Endodermal cell (in vitro differentiated cells): ENCODE data around the gene ADIPOR2. TPM values are rescaled to one million over a fixed set of nuclear protein-coding genes. Genes with fewer than 3 reads are reported as not detected.

ENCODE experiments used
- DNase-seq: peaks from one replicate; pipeline ENCODE4 v3.0.0-alpha.2; 2017
- H3K27ac ChIP-seq: 2 replicates; pipeline ENCODE4 v1.5.1; 2013; ENCODE audit warnings: mild to moderate bottlenecking, low read depth, low read length, moderate library complexity
- H3K27me3 ChIP-seq: 2 replicates; pipeline ENCODE4 v1.6.1; 2013; ENCODE audit warnings: mild to moderate bottlenecking, low read length, moderate library complexity; ENCODE audit not compliant: insufficient read depth, control insufficient read depth, poor library complexity, severe bottlenecking
- H3K36me3 ChIP-seq: 2 replicates; pipeline ENCODE4 v1.7.0; 2013; ENCODE audit warnings: mild to moderate bottlenecking, low read length, moderate library complexity; ENCODE audit not compliant: control insufficient read depth, insufficient read depth
- H3K4me1 ChIP-seq: one replicate; pipeline ENCODE4 v1.7.0; 2013; ENCODE audit warnings: low read length; ENCODE audit not compliant: control insufficient read depth, insufficient read depth
- H3K4me3 ChIP-seq: 2 replicates; pipeline ENCODE4 v1.5.1; 2013; ENCODE audit warnings: mild to moderate bottlenecking, low read length, moderate library complexity
- H3K9ac ChIP-seq: 2 replicates; pipeline ENCODE4 v1.6.1; 2013; ENCODE audit warnings: mild to moderate bottlenecking, low read length, moderate library complexity; ENCODE audit not compliant: poor library complexity, severe bottlenecking; ENCODE audit errors: extremely low read depth
- H3K9me3 ChIP-seq: 2 replicates; pipeline ENCODE4 v1.6.1; 2013; ENCODE audit warnings: mild to moderate bottlenecking, low read length, moderate library complexity; ENCODE audit not compliant: control insufficient read depth
- H3K27ac Mint-ChIP-seq: 2 replicates; pipeline ENCODE4 v1.8.0; 2020; ENCODE audit warnings: mixed read lengths
- H3K27me3 Mint-ChIP-seq: 2 replicates; pipeline ENCODE4 v1.8.0; 2021; ENCODE audit warnings: mild to moderate bottlenecking, mixed read lengths; ENCODE audit not compliant: insufficient read depth
- H3K36me3 Mint-ChIP-seq: 2 replicates; pipeline ENCODE4 v1.8.0; 2020; ENCODE audit warnings: low read depth, mixed read lengths
- H3K4me1 Mint-ChIP-seq: 2 replicates; pipeline ENCODE4 v1.8.0; 2020; ENCODE audit warnings: mixed read lengths
- H3K4me3 Mint-ChIP-seq: 2 replicates; pipeline ENCODE4 v1.8.0; 2020; ENCODE audit warnings: mild to moderate bottlenecking, moderate library complexity, mixed read lengths
- H3K9me3 Mint-ChIP-seq: 2 replicates; pipeline ENCODE4 v1.8.0; 2020; ENCODE audit warnings: mild to moderate bottlenecking, mixed read lengths
- CTCF ChIP-seq: fragments of 200-600 bp; sonication (generic); conservative IDR thresholded peaks from 2 replicates; pipeline ENCODE4 v1.5.0; 2021; ENCODE audit warnings: antibody characterized with exemption, mild to moderate bottlenecking
- WGBS, 2 experiments: methylation state at CpG; one replicate each; pipeline versions ENCODE4 v1.1.5 to v1.1.7; 2013; ENCODE audit warnings: missing lambda C conversion rate in 2 of 2, mixed read lengths in 1 of 2; ENCODE audit not compliant: insufficient coverage in 1 of 2, insufficient read length in 1 of 2; 5-methylcytosine and 5-hydroxymethylcytosine counted together
- total RNA-seq, 2 donors: library from RNA; stranded (reverse); fragmentation: NEBNext Ultra II Directional in 1 of 2; extraction: Animal tissue kit (Norgen Biotek cat#: 25700) in 1 of 2; gene quantifications; 2 replicates in 1 of 2; 3 replicates in 1 of 2; pipeline ENCODE4 v1.2.1, GENCODE V29; 2021

The ADIPOR2 gene
- total RNA-seq, 2 donors from 2014 or later: 53.7 to 124 TPM

- no peaks in the 10 kb centered on the region for H3K4me1 ChIP-seq
- no peaks in the 10 kb centered on the region for H3K27me3 Mint-ChIP-seq
- no peak for TF ChIP-seq CTCF
- peaks cover 35% of the 10 kb centered on the region for H3K36me3 ChIP-seq
- peaks cover 19% of the 10 kb centered on the region for H3K4me1 Mint-ChIP-seq
- H3K27ac Mint-ChIP-seq: no peak overlapping the region
- no peak overlapping the region for H3K27ac ChIP-seq
- H3K27me3 ChIP-seq: no peaks in the 10 kb centered on the region
- H3K4me3 ChIP-seq: no peak overlapping the region
- H3K9me3 ChIP-seq: peaks cover 28% of the 10 kb centered on the region
- H3K9me3 Mint-ChIP-seq: peaks cover 22% of the 10 kb centered on the region
- H3K4me3 Mint-ChIP-seq: no peak overlapping the region
- H3K9ac ChIP-seq: no peak overlapping the region
- no peak for DNase-seq
- peaks cover 51% of the 10 kb centered on the region for H3K36me3 Mint-ChIP-seq
- WGBS, 2 experiments: 96 to 100% methylated on average over 3 to 6 of the region's 6 CpGs
Measured at GRCh38 chr12:1723721-1724120, 32.9 kb downstream of the ADIPOR2 start.

GRCh38 chr12:1724250-1724649 lies 33.4 kb downstream of the ADIPOR2 start:
- H3K27ac Mint-ChIP-seq: no peak overlapping the region
- no peak for DNase-seq
- peaks cover 50% of the 10 kb centered on the region for H3K36me3 Mint-ChIP-seq
- H3K9me3 Mint-ChIP-seq: peaks cover 17% of the 10 kb centered on the region
- Histone ChIP-seq H3K36me3 (peaks cover 38% of the 10 kb centered on the region), H3K27ac (no peak overlapping the region), H3K27me3 (no peaks in the 10 kb centered on the region), H3K4me3 (no peak overlapping the region), H3K9ac (no peak overlapping the region), H3K9me3 (peaks cover 23% of the 10 kb centered on the region), H3K4me1 (no peaks in the 10 kb centered on the region)
- H3K27me3 Mint-ChIP-seq: no peaks in the 10 kb centered on the region
- H3K4me3 Mint-ChIP-seq: no peak overlapping the region
- peaks cover 19% of the 10 kb centered on the region for H3K4me1 Mint-ChIP-seq
- WGBS, 2 experiments: 93 to 100% methylated on average over 3 of the region's 3 CpGs
- TF ChIP-seq CTCF: no peak

- Mint-ChIP-seq H3K27ac (no peak overlapping the region), H3K36me3 (peaks cover 47% of the 10 kb centered on the region), H3K4me3 (no peak overlapping the region), H3K27me3 (no peaks in the 10 kb centered on the region), H3K9me3 (peaks cover 6% of the 10 kb centered on the region), H3K4me1 (peaks cover 13% of the 10 kb centered on the region)
- WGBS, 2 experiments: 88 to 96% methylated on average over 3 of the region's 3 CpGs
- Histone ChIP-seq H3K4me1 (no peaks in the 10 kb centered on the region), H3K9ac (no peak overlapping the region), H3K27ac (no peak overlapping the region), H3K36me3 (peaks cover 37% of the 10 kb centered on the region), H3K4me3 (no peak overlapping the region), H3K27me3 (no peaks in the 10 kb centered on the region), H3K9me3 (peaks cover 13% of the 10 kb centered on the region)
- no peak for TF ChIP-seq CTCF
- no peak for DNase-seq
Measured at GRCh38 chr12:1726753-1727152, 35.9 kb downstream of the ADIPOR2 start.
